Suprapubic skin (tissue), 4 donors: Measurements from ENCODE around the gene C4orf54.

Experiments used
- POLR2A ChIP-seq, 2 donors: fragments of 450-650 bp; IDR thresholded peaks; one replicate each; pipeline ENCODE4 v1.6.1; 2017; ENCODE audit warnings: antibody characterized with exemption in 2 of 2, mild to moderate bottlenecking in 2 of 2, moderate library complexity in 2 of 2
- POLR2AphosphoS5 ChIP-seq, 3 donors: sonication (generic); formaldehyde crosslinking; IDR thresholded peaks; one replicate each; pipeline ENCODE4 v1.6.1; 2017; ENCODE audit warnings: antibody characterized with exemption in 3 of 3
- TF ChIP-seq, protein P1 (sequence below), 2 donors: fragments of 200-600 bp in 1 of 2; fragments of 450-650 bp in 1 of 2; sonication (generic) in 1 of 2; IDR thresholded peaks; one replicate each; pipeline ENCODE4 v1.5.1; 2016 to 2019; ENCODE audit warnings: antibody characterized with exemption in 2 of 2, mild to moderate bottlenecking in 1 of 2, moderate library complexity in 1 of 2

DNA sequence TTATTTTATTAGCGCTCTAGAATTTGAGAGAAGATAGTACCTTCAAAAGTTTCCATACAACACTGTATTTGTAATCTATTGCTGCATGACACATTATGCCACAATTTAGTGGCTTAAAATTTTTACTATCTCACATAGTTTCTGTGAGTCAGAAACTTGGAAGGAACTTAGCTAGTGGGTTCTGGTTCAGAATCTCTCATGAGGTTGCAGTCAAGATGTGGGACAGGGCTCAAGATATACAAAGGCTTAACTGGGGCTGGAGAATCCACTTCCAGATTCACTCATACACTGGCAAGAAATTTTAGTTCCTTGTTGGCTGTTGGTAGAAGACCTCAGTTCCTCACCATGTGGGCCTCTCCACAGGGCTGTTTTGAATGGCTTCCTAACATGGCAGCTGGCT, 11.5 kb upstream of the C4orf54 start:
- TF ChIP-seq, protein P1, sequence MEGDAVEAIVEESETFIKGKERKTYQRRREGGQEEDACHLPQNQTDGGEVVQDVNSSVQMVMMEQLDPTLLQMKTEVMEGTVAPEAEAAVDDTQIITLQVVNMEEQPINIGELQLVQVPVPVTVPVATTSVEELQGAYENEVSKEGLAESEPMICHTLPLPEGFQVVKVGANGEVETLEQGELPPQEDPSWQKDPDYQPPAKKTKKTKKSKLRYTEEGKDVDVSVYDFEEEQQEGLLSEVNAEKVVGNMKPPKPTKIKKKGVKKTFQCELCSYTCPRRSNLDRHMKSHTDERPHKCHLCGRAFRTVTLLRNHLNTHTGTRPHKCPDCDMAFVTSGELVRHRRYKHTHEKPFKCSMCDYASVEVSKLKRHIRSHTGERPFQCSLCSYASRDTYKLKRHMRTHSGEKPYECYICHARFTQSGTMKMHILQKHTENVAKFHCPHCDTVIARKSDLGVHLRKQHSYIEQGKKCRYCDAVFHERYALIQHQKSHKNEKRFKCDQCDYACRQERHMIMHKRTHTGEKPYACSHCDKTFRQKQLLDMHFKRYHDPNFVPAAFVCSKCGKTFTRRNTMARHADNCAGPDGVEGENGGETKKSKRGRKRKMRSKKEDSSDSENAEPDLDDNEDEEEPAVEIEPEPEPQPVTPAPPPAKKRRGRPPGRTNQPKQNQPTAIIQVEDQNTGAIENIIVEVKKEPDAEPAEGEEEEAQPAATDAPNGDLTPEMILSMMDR (IDR thresholded peaks at IDR 0.05) = no peak
- TF ChIP-seq POLR2A (IDR thresholded peaks at IDR 0.05) (no peak), POLR2AphosphoS5 (IDR thresholded peaks at IDR 0.05) (no peak)
